Activated CD4-positive, alpha-beta memory T cell treated with anti-CD3 and anti-CD28 coated beads for 36 hours (primary cell): ENCODE data around the gene MASP1. TPM values are rescaled to one million over a fixed set of nuclear protein-coding genes. Genes with fewer than 3 reads are reported as not detected.

Source experiments
- CTCF ChIA-PET: fragments of 350-600 bp; sonication (Branson Sonifier 250); formaldehyde crosslinking; loops from one replicate; lab custom pipeline; 2021; ENCODE audit warnings: antibody characterized with exemption, inconsistent platforms; lab: Charles Lee
- POLR2A ChIA-PET: fragments of 350-600 bp; sonication (Branson Sonifier 250); formaldehyde crosslinking; loops from one replicate; lab custom pipeline; 2021; ENCODE audit warnings: antibody characterized with exemption; lab: Charles Lee
- DNase-seq: peaks from one replicate; pipeline ENCODE4 v3.0.0-alpha.2; 2020
- H3K27ac Mint-ChIP-seq: one replicate; pipeline ENCODE4 v1.8.0; 2021; ENCODE audit warnings: mixed read lengths
- H3K27me3 Mint-ChIP-seq: one replicate; pipeline ENCODE4 v1.8.0; 2021; ENCODE audit warnings: mixed read lengths
- H3K36me3 Mint-ChIP-seq: one replicate; pipeline ENCODE4 v1.8.0; 2021; ENCODE audit warnings: mixed read lengths
- H3K4me1 Mint-ChIP-seq: one replicate; pipeline ENCODE4 v1.8.0; 2021; ENCODE audit warnings: low read depth, mixed read lengths
- H3K4me3 Mint-ChIP-seq: one replicate; pipeline ENCODE4 v1.8.0; 2021; ENCODE audit warnings: mild to moderate bottlenecking, mixed read lengths
- H3K9me3 Mint-ChIP-seq: one replicate; pipeline ENCODE4 v1.8.0; 2021; ENCODE audit warnings: mixed read lengths
- intact Hi-C: fragments of 100-400 bp; cut with micrococcal nuclease; formaldehyde crosslinking; loops from one replicate; pipeline ENCODE4 v1.15.1; 2023
- total RNA-seq, 2 experiments: library from RNA; stranded (reverse); gene quantifications; one replicate each; pipeline ENCODE4 v1.2.3, GENCODE V29; 2021

MASP1 gene
- total RNA-seq, 2 experiments from 2014 or later = not detected

DNA sequence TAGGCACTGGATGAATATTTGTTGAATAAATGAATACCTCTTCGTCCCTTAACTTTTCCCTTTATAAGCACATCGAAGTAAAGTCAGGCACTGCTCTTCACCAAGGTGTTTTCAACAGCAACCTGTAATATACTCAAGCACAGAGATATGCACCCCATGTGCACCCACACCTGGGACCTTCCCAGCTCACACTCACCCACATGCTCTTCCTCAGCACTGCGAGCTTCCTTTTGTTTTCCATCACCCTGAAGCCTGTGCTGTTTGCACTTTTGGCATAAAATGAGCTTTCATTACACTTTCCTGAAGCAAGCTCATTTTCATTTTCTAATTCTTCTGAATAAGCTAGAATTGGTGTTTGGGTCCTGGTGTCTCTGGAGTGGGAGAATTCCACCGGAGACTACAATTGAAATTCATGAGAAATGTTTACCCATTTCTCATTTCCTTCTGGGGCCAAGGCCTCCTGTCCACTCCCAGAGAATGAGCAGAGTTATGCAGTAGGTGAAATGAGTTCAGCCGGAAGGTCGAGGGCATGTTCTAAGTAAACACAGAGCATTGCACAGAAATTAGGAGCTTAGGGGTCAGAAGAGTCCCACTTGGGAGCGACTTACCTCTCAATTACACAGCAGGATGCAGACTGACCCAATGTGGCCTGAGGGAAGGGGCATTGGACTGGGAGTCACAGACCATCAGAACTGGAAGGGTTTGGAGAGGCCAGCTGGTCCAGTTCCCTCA is 15.0 kb downstream of the MASP1 start:
- ChIA-PET CTCF (no interaction called here), POLR2A (no interaction called here)
- intact Hi-C loops = no loop called here

GRCh38 chr3:187274977-187275338 is 16.6 kb downstream of the MASP1 start:
- peaks cover 5% of the 10 kb centered on the region for H3K27me3 Mint-ChIP-seq
- H3K4me3 Mint-ChIP-seq = no peak overlapping the region
- no peaks in the 10 kb centered on the region for H3K36me3 Mint-ChIP-seq
- peaks cover 6% of the 10 kb centered on the region for H3K9me3 Mint-ChIP-seq
- no peak overlapping the region for H3K27ac Mint-ChIP-seq
- intact Hi-C loops = no loop called here
- ChIA-PET POLR2A (no interaction called here), CTCF (no interaction called here)
- DNase-seq = no peak
- H3K4me1 Mint-ChIP-seq = no peaks in the 10 kb centered on the region

More for the DNA sequence above, 15.0 kb downstream of the MASP1 start:
- H3K27me3 Mint-ChIP-seq = peaks cover 6% of the 10 kb centered on the region
- no peak for DNase-seq
- H3K4me3 Mint-ChIP-seq = no peak overlapping the region
- no peaks in the 10 kb centered on the region for H3K9me3 Mint-ChIP-seq
- H3K36me3 Mint-ChIP-seq = no peaks in the 10 kb centered on the region
- no peaks in the 10 kb centered on the region for H3K4me1 Mint-ChIP-seq
- H3K27ac Mint-ChIP-seq = no peak overlapping the region

- H3K27me3 Mint-ChIP-seq = peaks cover 5% of the 10 kb centered on the region
- no peaks in the 10 kb centered on the region for H3K36me3 Mint-ChIP-seq
- POLR2A ChIA-PET = no interaction called here
Observed at GRCh38 chr3:187274315-187274976, 17.1 kb downstream of the MASP1 start.

GRCh38 chr3:187271582-187271981 is 20.0 kb downstream of the MASP1 start:
- no peak overlapping the region for H3K27ac Mint-ChIP-seq
- no peak for DNase-seq
- no peaks in the 10 kb centered on the region for H3K36me3 Mint-ChIP-seq
- ChIA-PET POLR2A (no interaction called here), CTCF (no interaction called here)
- peaks cover 13% of the 10 kb centered on the region for H3K9me3 Mint-ChIP-seq
- intact Hi-C loops = no loop called here
- no peak overlapping the region for H3K4me3 Mint-ChIP-seq
- peaks cover 2% of the 10 kb centered on the region for H3K27me3 Mint-ChIP-seq
- H3K4me1 Mint-ChIP-seq = no peaks in the 10 kb centered on the region

More at GRCh38 chr3:187274315-187274976, 17.1 kb downstream of the MASP1 start:
- Mint-ChIP-seq H3K4me3 (no peak overlapping the region), H3K4me1 (no peaks in the 10 kb centered on the region), H3K27ac (no peak overlapping the region), H3K9me3 (peaks cover 10% of the 10 kb centered on the region)
- intact Hi-C loops = no loop called here
- CTCF ChIA-PET = no interaction called here
- no peak for DNase-seq

GRCh38 chr3:187269486-187269885 is 22.1 kb downstream of the MASP1 start:
- Mint-ChIP-seq H3K4me1 (no peaks in the 10 kb centered on the region), H3K4me3 (no peak overlapping the region), H3K9me3 (peaks cover 13% of the 10 kb centered on the region), H3K27me3 (peaks cover 4% of the 10 kb centered on the region), H3K36me3 (no peaks in the 10 kb centered on the region), H3K27ac (no peak overlapping the region)
- no peak for DNase-seq
- intact Hi-C loops = no loop called here
- ChIA-PET POLR2A (no interaction called here), CTCF (no interaction called here)

DNA sequence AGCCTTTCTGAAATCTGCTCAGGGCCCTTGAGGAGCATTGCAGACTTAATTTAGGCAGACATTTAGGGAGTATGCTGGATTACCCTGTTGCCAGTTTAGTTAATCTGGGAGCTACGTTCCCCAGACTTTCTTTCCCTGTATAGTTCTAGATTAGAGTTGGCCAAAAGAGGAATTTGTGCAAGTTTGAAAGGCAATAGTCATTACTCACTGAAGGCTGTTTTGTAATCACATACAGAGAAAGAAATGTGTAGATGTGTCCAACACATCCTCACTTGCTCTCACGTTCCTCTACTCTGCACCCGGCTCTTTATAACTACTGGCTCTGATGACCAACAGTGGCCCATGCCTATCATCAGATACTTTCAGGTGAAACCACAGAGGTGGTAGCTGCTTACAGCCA is 24.2 kb downstream of the MASP1 start:
- H3K36me3 Mint-ChIP-seq = no peaks in the 10 kb centered on the region
- H3K27ac Mint-ChIP-seq = no peak overlapping the region
- POLR2A ChIA-PET = no interaction called here
- H3K4me1 Mint-ChIP-seq = no peaks in the 10 kb centered on the region
- H3K27me3 Mint-ChIP-seq = peaks cover 8% of the 10 kb centered on the region
- no peak overlapping the region for H3K4me3 Mint-ChIP-seq
- intact Hi-C loops = no loop called here
- DNase-seq = no peak
- CTCF ChIA-PET = no interaction called here
- peaks cover 13% of the 10 kb centered on the region for H3K9me3 Mint-ChIP-seq

DNA sequence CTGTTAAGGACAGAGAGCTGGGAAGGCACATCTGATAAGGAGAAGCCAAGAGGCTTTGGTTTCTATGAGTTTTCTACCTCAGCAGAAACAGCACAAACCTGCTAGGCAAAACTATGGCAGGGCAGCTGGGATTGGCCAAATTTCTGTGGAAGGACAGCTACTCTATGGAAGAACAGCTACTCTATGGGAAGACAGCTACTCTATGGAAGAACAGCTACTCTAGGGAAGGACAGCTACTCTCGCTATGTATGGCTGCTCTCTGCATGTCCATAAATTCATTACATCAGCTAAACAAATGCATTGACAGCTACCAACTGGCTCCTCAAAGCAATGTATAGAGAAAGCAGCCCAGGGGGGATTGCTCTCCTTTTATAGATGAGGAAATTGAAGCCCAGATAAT is 24.8 kb downstream of the MASP1 start:
- H3K4me1 Mint-ChIP-seq = no peaks in the 10 kb centered on the region
- peaks cover 13% of the 10 kb centered on the region for H3K9me3 Mint-ChIP-seq
- no peak overlapping the region for H3K27ac Mint-ChIP-seq
- no peaks in the 10 kb centered on the region for H3K36me3 Mint-ChIP-seq
- ChIA-PET CTCF (interaction anchor here (0.9 to 1.0 kb wide), 2 partner anchors 12 to 349 kb away, joined by 3 to 5 read pairs; no protein-coding TSS in a partner anchor), POLR2A (no interaction called here)
- H3K27me3 Mint-ChIP-seq = peaks cover 12% of the 10 kb centered on the region
- H3K4me3 Mint-ChIP-seq = no peak overlapping the region
- no peak for DNase-seq
- intact Hi-C loops = no loop called here

- Mint-ChIP-seq H3K27ac (no peak overlapping the region), H3K9me3 (peaks cover 13% of the 10 kb centered on the region), H3K4me1 (no peaks in the 10 kb centered on the region), H3K36me3 (no peaks in the 10 kb centered on the region), H3K27me3 (peaks cover 12% of the 10 kb centered on the region), H3K4me3 (no peak overlapping the region)
- ChIA-PET CTCF (interaction anchor here (0.8 kb wide), 1 partner anchor 414 kb away, joined by 3 read pairs; no protein-coding TSS in a partner anchor), POLR2A (no interaction called here)
- intact Hi-C loops = no loop called here
- no peak for DNase-seq
Observed at GRCh38 chr3:187265461-187265955, 26.0 kb downstream of the MASP1 start.

DNA sequence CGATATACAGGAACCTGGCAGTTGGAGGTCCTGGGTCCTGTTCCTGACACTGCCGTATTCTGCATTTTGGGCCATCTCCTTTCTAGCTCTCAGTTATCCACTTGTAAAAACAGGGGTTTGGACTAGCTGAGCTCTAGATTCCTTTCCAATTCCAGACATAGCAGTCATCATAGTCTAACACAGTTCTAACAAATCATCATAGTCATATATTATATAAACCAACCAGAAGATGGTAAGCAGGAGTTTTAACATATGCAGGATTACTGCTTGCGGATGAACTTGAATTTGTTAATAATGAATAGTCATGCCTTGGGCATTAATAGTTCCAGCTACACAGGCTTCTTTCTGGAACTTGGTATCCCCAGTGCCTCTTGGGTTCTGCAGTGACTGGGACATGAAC is 26.6 kb downstream of the MASP1 start:
- Mint-ChIP-seq H3K36me3 (no peaks in the 10 kb centered on the region), H3K4me1 (no peaks in the 10 kb centered on the region), H3K27ac (no peak overlapping the region), H3K9me3 (peaks cover 7% of the 10 kb centered on the region), H3K4me3 (no peak overlapping the region), H3K27me3 (peaks cover 13% of the 10 kb centered on the region)
- CTCF ChIA-PET = interaction anchor here (0.8 kb wide), 1 partner anchor 415 kb away, joined by 3 read pairs; no protein-coding TSS in a partner anchor
- POLR2A ChIA-PET = no interaction called here
- DNase-seq = no peak
- intact Hi-C loops = no loop called here

- ChIA-PET POLR2A (no interaction called here), CTCF (interaction anchor here (0.6 kb wide), 1 partner anchor 99 kb away, joined by 3 read pairs; no protein-coding TSS in a partner anchor)
- Mint-ChIP-seq H3K4me3 (no peak overlapping the region), H3K36me3 (no peaks in the 10 kb centered on the region), H3K4me1 (no peaks in the 10 kb centered on the region), H3K9me3 (no peaks in the 10 kb centered on the region), H3K27me3 (peaks cover 15% of the 10 kb centered on the region), H3K27ac (no peak overlapping the region)
- no peak for DNase-seq
- intact Hi-C loops = no loop called here
Observed at GRCh38 chr3:187264021-187264420, 27.5 kb downstream of the MASP1 start.

- no peak overlapping the region for H3K4me3 Mint-ChIP-seq
- no peaks in the 10 kb centered on the region for H3K4me1 Mint-ChIP-seq
- H3K9me3 Mint-ChIP-seq = no peaks in the 10 kb centered on the region
- intact Hi-C loops = no loop called here
- H3K27me3 Mint-ChIP-seq = peaks cover 15% of the 10 kb centered on the region
- ChIA-PET POLR2A (no interaction called here), CTCF (no interaction called here)
- no peak overlapping the region for H3K27ac Mint-ChIP-seq
- DNase-seq = no peak
- no peaks in the 10 kb centered on the region for H3K36me3 Mint-ChIP-seq
Observed at GRCh38 chr3:187263270-187263669, 28.3 kb downstream of the MASP1 start.

DNA sequence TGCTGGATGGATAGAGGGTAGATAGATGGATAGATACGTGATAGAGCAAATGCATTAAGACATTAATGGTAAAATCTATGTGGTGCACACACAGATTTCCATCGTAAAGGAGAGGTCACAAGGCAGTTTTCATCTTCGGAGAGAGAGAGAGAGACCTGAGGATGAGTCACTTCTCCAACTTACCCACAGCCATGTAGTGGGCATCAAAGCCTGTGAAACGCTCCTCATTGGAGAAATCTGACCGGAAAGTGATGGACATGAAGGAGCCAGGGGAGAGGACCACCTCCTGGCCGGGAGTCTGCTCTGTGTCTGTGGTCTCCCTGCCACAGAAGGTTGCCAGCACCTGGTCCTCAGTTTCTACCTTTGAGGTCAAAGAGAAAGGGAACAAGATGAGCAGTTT is 29.2 kb downstream of the MASP1 start:
- no peaks in the 10 kb centered on the region for H3K36me3 Mint-ChIP-seq
- CTCF ChIA-PET = no interaction called here
- intact Hi-C loops = no loop called here
- H3K4me3 Mint-ChIP-seq = no peak overlapping the region
- H3K27ac Mint-ChIP-seq = no peak overlapping the region
- H3K9me3 Mint-ChIP-seq = no peaks in the 10 kb centered on the region
- POLR2A ChIA-PET = no interaction called here
- H3K27me3 Mint-ChIP-seq = peaks cover 15% of the 10 kb centered on the region
- no peak for DNase-seq
- H3K4me1 Mint-ChIP-seq = no peaks in the 10 kb centered on the region
